Left ventricle myocardium inferior (tissue), 1 donor: Measurements from ENCODE around the gene DCLK3. TPM values are rescaled to one million over a fixed set of nuclear protein-coding genes. Genes with fewer than 3 reads are reported as not detected.

ENCODE experiments used
- DNase-seq: peaks from one replicate; pipeline ENCODE4 v3.0.0-alpha.2; 2020
- H3K27ac ChIP-seq: fragments of 200-600 bp; replicated peaks from 2 replicates; pipeline ENCODE4 v1.8.0; 2021
- H3K27me3 ChIP-seq: fragments of 200-600 bp; 2 replicates; pipeline ENCODE4 v1.8.0; 2021; ENCODE audit warnings: low read depth
- H3K36me3 ChIP-seq: fragments of 200-600 bp; 2 replicates; pipeline ENCODE4 v1.8.0; 2021
- H3K4me1 ChIP-seq: fragments of 200-600 bp; 2 replicates; pipeline ENCODE4 v1.8.0; 2021
- H3K4me3 ChIP-seq: fragments of 200-600 bp; 2 replicates; pipeline ENCODE4 v1.8.0; 2021; ENCODE audit warnings: mild to moderate bottlenecking, moderate library complexity
- H3K9me3 ChIP-seq: fragments of 200-600 bp; replicated peaks from 2 replicates; pipeline ENCODE4 v1.8.0; 2021
- CTCF ChIP-seq: fragments of 200-600 bp; IDR thresholded peaks from 2 replicates; pipeline ENCODE4 v1.8.0; 2021; ENCODE audit warnings: antibody characterized with exemption, mild to moderate bottlenecking, borderline replicate concordance
- intact Hi-C: fragments of 100-400 bp; cut with micrococcal nuclease; formaldehyde crosslinking; loops from one replicate; pipeline ENCODE4 v1.11.0; 2022
- total RNA-seq: library from RNA; stranded (reverse); fragmentation: NEBNext Ultra II Directional; extraction: Animal tissue kit (Norgen Biotek cat#: 25700); gene quantifications from one replicate; pipeline ENCODE4 v1.2.1, GENCODE V29; 2021
- donor health status: DM: no; HTN: yes; CAD: no; lungs with severe emphysema.

Gene DCLK3
- total RNA-seq, 1 donor from 2014 or later = 0.16 TPM

DNA sequence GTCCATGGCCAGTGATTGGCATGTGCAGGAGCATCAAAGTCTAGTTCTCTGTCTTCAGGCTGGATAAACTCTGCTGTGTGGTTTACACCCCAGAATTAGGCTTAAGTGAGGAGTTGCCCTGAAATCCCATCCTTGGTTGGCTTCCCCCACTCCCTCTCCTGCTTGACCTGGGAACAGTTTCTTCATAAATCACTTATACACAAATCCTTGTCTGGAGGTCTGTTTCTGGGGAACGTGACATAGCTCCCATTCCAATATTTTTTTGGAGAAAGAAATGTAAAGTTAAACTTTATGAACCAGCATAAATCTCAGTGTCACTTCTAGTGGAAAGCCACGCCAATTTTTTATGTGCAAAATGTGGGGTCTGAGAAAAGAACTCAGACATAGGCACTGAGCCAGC is 98.2 kb downstream of the DCLK3 start:
- TF ChIP-seq CTCF = no peak
- H3K27me3 ChIP-seq = peaks cover 5% of the 10 kb centered on the region
- no peak for DNase-seq
- H3K4me1 ChIP-seq = no peaks in the 10 kb centered on the region
- no peaks in the 10 kb centered on the region for H3K9me3 ChIP-seq
- H3K27ac ChIP-seq = no peak overlapping the region
- no peaks in the 10 kb centered on the region for H3K36me3 ChIP-seq
- intact Hi-C loops = no loop called here
- no peak overlapping the region for H3K4me3 ChIP-seq

DNA sequence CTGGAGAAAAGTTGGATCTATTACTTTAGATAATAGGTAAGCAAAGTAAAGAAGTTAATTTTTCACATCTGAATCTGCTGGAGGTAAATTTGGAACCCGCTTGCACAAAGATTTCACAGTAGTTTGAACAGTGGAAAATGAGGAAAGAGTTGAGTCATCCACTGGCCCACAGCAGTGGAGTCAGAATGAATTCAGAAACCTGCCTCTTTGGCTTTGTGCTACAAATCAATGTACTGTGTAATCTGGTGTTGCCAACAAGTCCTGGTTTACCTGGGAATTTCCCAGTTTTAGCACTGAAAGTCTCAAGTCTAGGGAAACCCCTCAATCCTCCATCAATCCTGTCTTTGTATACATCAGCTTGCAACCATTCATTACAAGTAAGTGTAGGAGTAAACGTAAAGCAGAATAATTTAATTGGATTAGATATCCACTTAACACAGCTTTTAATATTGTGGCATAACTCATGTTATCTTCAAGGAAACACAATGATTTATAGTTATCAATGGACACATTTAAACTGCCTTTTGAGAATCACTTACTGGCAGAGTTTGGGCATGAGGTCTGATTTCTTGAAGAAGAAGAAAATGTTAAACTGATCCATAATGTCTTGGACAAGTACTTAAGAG is 100.6 kb downstream of the DCLK3 start:
- H3K4me3 ChIP-seq = no peak overlapping the region
- intact Hi-C loops = no loop called here
- no peak for TF ChIP-seq CTCF

GRCh38 chr3:36662626-36663025 is 101.7 kb downstream of the DCLK3 start:
- no peak overlapping the region for H3K4me3 ChIP-seq
- intact Hi-C loops = no loop called here

More for the DNA sequence above, 100.6 kb downstream of the DCLK3 start:
- Histone ChIP-seq H3K4me1 (no peaks in the 10 kb centered on the region), H3K27ac (no peak overlapping the region), H3K36me3 (no peaks in the 10 kb centered on the region), H3K27me3 (peaks cover 5% of the 10 kb centered on the region), H3K9me3 (no peaks in the 10 kb centered on the region)
- no peak for DNase-seq

More at GRCh38 chr3:36662626-36663025, 101.7 kb downstream of the DCLK3 start:
- Histone ChIP-seq H3K27me3 (peaks cover 5% of the 10 kb centered on the region), H3K27ac (no peak overlapping the region), H3K36me3 (no peaks in the 10 kb centered on the region), H3K4me1 (no peaks in the 10 kb centered on the region), H3K9me3 (no peaks in the 10 kb centered on the region)
- no peak for DNase-seq
- no peak for TF ChIP-seq CTCF

Other genes starting within 250 kb of the DCLK3 start
- 6.6 TPM for gene TRANK1, start 180.5 kb upstream of the DCLK3 start, total RNA-seq
- 25.4 TPM for gene EPM2AIP1, start 228.6 kb upstream of the DCLK3 start, total RNA-seq
- gene MLH1, start 229.0 kb upstream of the DCLK3 start, total RNA-seq = 55.6 TPM